Measurements from ENCODE around the gene PPP1R9A.

Gene PPP1R9A

GRCh38 chr7:95052566-95053094 lies 145.2 kb downstream of the PPP1R9A start:
- Histone ChIP-seq H3K4me1 (ENCODE audit: control insufficient read depth, insufficient read depth, low read length, poor library complexity, severe bottlenecking) (no peaks in the 10 kb centered on the region), H3K27ac (ENCODE audit: insufficient read depth, low read length, poor library complexity, severe bottlenecking) (no peak overlapping the region), H3K36me3 (ENCODE audit: control insufficient read depth, insufficient read depth, low read length) (no peaks in the 10 kb centered on the region), H3K27me3 (replicated peaks; ENCODE audit: control insufficient read depth, insufficient read depth, low read length, poor library complexity, severe bottlenecking) (no peaks in the 10 kb centered on the region), H3K9me3 (ENCODE audit: control insufficient read depth, low read length) (no peaks in the 10 kb centered on the region), H3K4me3 (ENCODE audit: insufficient read depth, low read depth, low read length, poor library complexity, severe bottlenecking) (no peak overlapping the region)
- DNase-seq: no peak

GRCh38 chr7:95054386-95054785 lies 147.0 kb downstream of the PPP1R9A start:
- Histone ChIP-seq H3K27ac (ENCODE audit: insufficient read depth, low read length, poor library complexity, severe bottlenecking) (no peak overlapping the region), H3K27me3 (replicated peaks; ENCODE audit: control insufficient read depth, insufficient read depth, low read length, poor library complexity, severe bottlenecking) (no peaks in the 10 kb centered on the region)
- DNase-seq: no peak

DNA sequence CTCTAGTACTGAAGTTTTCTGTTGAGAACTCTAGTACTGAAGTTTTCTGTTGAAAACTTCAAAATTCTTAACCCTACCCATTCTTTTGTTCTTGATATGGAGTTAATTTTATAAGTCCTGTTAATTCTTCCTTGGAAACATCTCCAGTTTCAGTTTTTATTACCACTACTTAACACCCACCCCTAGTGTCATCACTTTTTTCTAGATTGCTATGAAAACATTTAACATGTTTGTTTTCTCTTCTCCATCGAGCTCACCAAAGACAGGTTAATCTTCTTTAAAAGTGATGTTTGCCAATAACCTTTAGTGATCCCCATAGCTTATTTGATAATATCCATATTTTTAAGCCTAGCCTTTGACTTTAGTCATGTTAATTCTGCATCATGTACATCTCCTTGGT lies 147.9 kb downstream of the PPP1R9A start:
- Histone ChIP-seq H3K27ac (ENCODE audit: insufficient read depth, low read length, poor library complexity, severe bottlenecking) (no peak overlapping the region), H3K4me1 (ENCODE audit: control insufficient read depth, insufficient read depth, low read length, poor library complexity, severe bottlenecking) (no peaks in the 10 kb centered on the region), H3K4me3 (ENCODE audit: insufficient read depth, low read depth, low read length, poor library complexity, severe bottlenecking) (no peak overlapping the region), H3K36me3 (ENCODE audit: control insufficient read depth, insufficient read depth, low read length) (no peaks in the 10 kb centered on the region), H3K9me3 (ENCODE audit: control insufficient read depth, low read length) (no peaks in the 10 kb centered on the region), H3K27me3 (replicated peaks; ENCODE audit: control insufficient read depth, insufficient read depth, low read length, poor library complexity, severe bottlenecking) (no peaks in the 10 kb centered on the region)
- DNase-seq: no peak

More at GRCh38 chr7:95054386-95054785, 147.0 kb downstream of the PPP1R9A start:
- H3K4me1 ChIP-seq (ENCODE audit: control insufficient read depth, insufficient read depth, low read length, poor library complexity, severe bottlenecking): no peaks in the 10 kb centered on the region
- H3K36me3 ChIP-seq (ENCODE audit: control insufficient read depth, insufficient read depth, low read length): no peaks in the 10 kb centered on the region
- no peak overlapping the region for H3K4me3 ChIP-seq (ENCODE audit: insufficient read depth, low read depth, low read length, poor library complexity, severe bottlenecking)
- H3K9me3 ChIP-seq (ENCODE audit: control insufficient read depth, low read length): no peaks in the 10 kb centered on the region

DNA sequence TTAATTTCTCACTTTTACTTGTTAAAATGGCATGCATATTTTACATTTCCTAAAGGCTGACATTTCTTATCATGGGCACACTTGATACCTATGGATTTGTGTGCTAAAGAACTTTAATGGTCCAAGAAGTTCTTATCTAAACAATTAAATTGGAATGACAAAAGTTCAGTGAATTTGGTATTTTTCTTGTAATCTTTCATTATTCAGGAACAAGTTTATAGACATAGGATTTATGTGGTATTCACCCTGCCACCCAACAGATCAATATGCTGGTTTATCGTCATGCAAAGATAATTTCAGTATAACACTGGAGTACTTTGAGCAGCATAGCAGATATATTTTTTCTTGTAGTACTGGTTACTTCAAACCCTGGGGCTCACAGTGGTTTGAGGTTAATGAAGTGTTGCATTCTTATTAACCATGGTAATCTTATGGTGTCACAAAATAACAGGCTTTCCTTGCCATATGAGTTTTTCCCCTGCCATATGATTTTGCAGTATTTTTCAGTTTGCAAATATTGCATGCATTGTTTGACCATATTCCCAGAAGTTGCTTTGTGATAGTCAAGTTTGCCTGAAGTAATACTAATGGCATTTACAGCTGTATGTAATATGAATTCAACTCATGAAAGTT lies 148.8 kb downstream of the PPP1R9A start:
- H3K36me3 ChIP-seq (ENCODE audit: control insufficient read depth, insufficient read depth, low read length): no peaks in the 10 kb centered on the region

GRCh38 chr7:95056901-95057300 lies 149.5 kb downstream of the PPP1R9A start:
- Histone ChIP-seq H3K4me3 (ENCODE audit: insufficient read depth, low read depth, low read length, poor library complexity, severe bottlenecking) (no peak overlapping the region), H3K4me1 (ENCODE audit: control insufficient read depth, insufficient read depth, low read length, poor library complexity, severe bottlenecking) (no peaks in the 10 kb centered on the region), H3K9me3 (ENCODE audit: control insufficient read depth, low read length) (no peaks in the 10 kb centered on the region), H3K27me3 (replicated peaks; ENCODE audit: control insufficient read depth, insufficient read depth, low read length, poor library complexity, severe bottlenecking) (no peaks in the 10 kb centered on the region), H3K27ac (ENCODE audit: insufficient read depth, low read length, poor library complexity, severe bottlenecking) (no peak overlapping the region), H3K36me3 (ENCODE audit: control insufficient read depth, insufficient read depth, low read length) (no peaks in the 10 kb centered on the region)
- DNase-seq: no peak

More for the DNA sequence above, 148.8 kb downstream of the PPP1R9A start:
- no peak overlapping the region for H3K4me3 ChIP-seq (ENCODE audit: insufficient read depth, low read depth, low read length, poor library complexity, severe bottlenecking)
- no peaks in the 10 kb centered on the region for H3K4me1 ChIP-seq (ENCODE audit: control insufficient read depth, insufficient read depth, low read length, poor library complexity, severe bottlenecking)
- H3K27ac ChIP-seq (ENCODE audit: insufficient read depth, low read length, poor library complexity, severe bottlenecking): no peak overlapping the region
- H3K27me3 ChIP-seq (replicated peaks; ENCODE audit: control insufficient read depth, insufficient read depth, low read length, poor library complexity, severe bottlenecking): no peaks in the 10 kb centered on the region
- DNase-seq: no peak
- H3K9me3 ChIP-seq (ENCODE audit: control insufficient read depth, low read length): no peaks in the 10 kb centered on the region

- Histone ChIP-seq H3K36me3 (ENCODE audit: control insufficient read depth, insufficient read depth, low read length) (no peaks in the 10 kb centered on the region), H3K4me1 (ENCODE audit: control insufficient read depth, insufficient read depth, low read length, poor library complexity, severe bottlenecking) (no peaks in the 10 kb centered on the region), H3K27me3 (replicated peaks; ENCODE audit: control insufficient read depth, insufficient read depth, low read length, poor library complexity, severe bottlenecking) (no peaks in the 10 kb centered on the region), H3K4me3 (ENCODE audit: insufficient read depth, low read depth, low read length, poor library complexity, severe bottlenecking) (no peak overlapping the region), H3K9me3 (ENCODE audit: control insufficient read depth, low read length) (no peaks in the 10 kb centered on the region), H3K27ac (ENCODE audit: insufficient read depth, low read length, poor library complexity, severe bottlenecking) (no peak overlapping the region)
- no peak for DNase-seq
Measured at GRCh38 chr7:95059842-95060313, 152.5 kb downstream of the PPP1R9A start.

GRCh38 chr7:95062901-95063300 lies 155.5 kb downstream of the PPP1R9A start:
- Histone ChIP-seq H3K9me3 (ENCODE audit: control insufficient read depth, low read length) (no peaks in the 10 kb centered on the region), H3K27me3 (replicated peaks; ENCODE audit: control insufficient read depth, insufficient read depth, low read length, poor library complexity, severe bottlenecking) (no peaks in the 10 kb centered on the region), H3K36me3 (ENCODE audit: control insufficient read depth, insufficient read depth, low read length) (no peaks in the 10 kb centered on the region), H3K4me1 (ENCODE audit: control insufficient read depth, insufficient read depth, low read length, poor library complexity, severe bottlenecking) (no peaks in the 10 kb centered on the region), H3K27ac (ENCODE audit: insufficient read depth, low read length, poor library complexity, severe bottlenecking) (no peak overlapping the region), H3K4me3 (ENCODE audit: insufficient read depth, low read depth, low read length, poor library complexity, severe bottlenecking) (no peak overlapping the region)
- DNase-seq: no peak

GRCh38 chr7:95066737-95067530 lies 159.5 kb downstream of the PPP1R9A start:
- H3K36me3 ChIP-seq (ENCODE audit: control insufficient read depth, insufficient read depth, low read length): no peaks in the 10 kb centered on the region
- no peaks in the 10 kb centered on the region for H3K4me1 ChIP-seq (ENCODE audit: control insufficient read depth, insufficient read depth, low read length, poor library complexity, severe bottlenecking)
- H3K4me3 ChIP-seq (ENCODE audit: insufficient read depth, low read depth, low read length, poor library complexity, severe bottlenecking): no peak overlapping the region
- no peak overlapping the region for H3K27ac ChIP-seq (ENCODE audit: insufficient read depth, low read length, poor library complexity, severe bottlenecking)
- H3K27me3 ChIP-seq (replicated peaks; ENCODE audit: control insufficient read depth, insufficient read depth, low read length, poor library complexity, severe bottlenecking): no peaks in the 10 kb centered on the region
- H3K9me3 ChIP-seq (ENCODE audit: control insufficient read depth, low read length): no peaks in the 10 kb centered on the region
- no peak for DNase-seq

DNA sequence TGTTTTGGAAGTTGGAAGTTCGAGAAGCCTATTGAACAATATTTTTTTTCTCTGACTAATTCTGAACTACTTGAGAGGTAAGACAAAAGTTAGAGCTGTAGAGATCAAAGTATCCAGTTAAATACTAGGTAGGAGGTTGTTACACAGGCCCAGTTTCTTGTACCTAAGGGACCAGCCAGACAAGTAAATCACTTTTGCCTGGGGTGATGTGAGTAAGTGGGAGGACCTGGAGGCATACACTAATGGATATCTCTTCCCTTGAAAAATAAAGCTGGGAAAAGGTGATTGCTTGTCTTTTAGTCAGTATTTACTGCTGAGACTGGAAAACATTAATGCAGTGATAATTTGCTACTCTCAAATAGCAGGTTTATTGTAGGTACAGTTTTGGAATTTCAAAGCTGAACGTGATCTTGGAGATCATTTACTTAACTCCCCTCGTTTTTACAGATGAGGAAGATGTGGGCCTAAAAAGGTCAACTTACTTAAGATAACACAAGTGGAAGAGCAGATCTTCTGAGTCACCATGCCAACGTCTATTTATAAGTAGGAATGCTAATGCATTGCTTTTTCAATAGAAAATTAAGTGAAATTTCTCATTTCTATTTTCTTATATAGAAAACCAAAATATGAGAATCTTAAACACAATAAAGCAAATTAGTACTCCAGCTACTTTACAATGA lies 181.3 kb downstream of the PPP1R9A start:
- no peaks in the 10 kb centered on the region for H3K36me3 ChIP-seq (ENCODE audit: control insufficient read depth, insufficient read depth, low read length)
- H3K27me3 ChIP-seq (replicated peaks; ENCODE audit: control insufficient read depth, insufficient read depth, low read length, poor library complexity, severe bottlenecking): no peaks in the 10 kb centered on the region
- DNase-seq: no peak
- H3K4me3 ChIP-seq (ENCODE audit: insufficient read depth, low read depth, low read length, poor library complexity, severe bottlenecking): no peak overlapping the region
- no peak overlapping the region for H3K27ac ChIP-seq (ENCODE audit: insufficient read depth, low read length, poor library complexity, severe bottlenecking)
- H3K4me1 ChIP-seq (ENCODE audit: control insufficient read depth, insufficient read depth, low read length, poor library complexity, severe bottlenecking): no peaks in the 10 kb centered on the region
- no peaks in the 10 kb centered on the region for H3K9me3 ChIP-seq (ENCODE audit: control insufficient read depth, low read length)

Data from effector memory CD4-positive, alpha-beta T cell (primary cell).